ENCODE results near the gene OR9A4.
"Not testable (repeated sequence)": the region's sequence is repeated elsewhere in the genome, so short reads cannot be mapped to it uniquely, and the experiment has no call there.

OR9A4 gene, protein sequence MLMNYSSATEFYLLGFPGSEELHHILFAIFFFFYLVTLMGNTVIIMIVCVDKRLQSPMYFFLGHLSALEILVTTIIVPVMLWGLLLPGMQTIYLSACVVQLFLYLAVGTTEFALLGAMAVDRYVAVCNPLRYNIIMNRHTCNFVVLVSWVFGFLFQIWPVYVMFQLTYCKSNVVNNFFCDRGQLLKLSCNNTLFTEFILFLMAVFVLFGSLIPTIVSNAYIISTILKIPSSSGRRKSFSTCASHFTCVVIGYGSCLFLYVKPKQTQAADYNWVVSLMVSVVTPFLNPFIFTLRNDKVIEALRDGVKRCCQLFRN

DNA sequence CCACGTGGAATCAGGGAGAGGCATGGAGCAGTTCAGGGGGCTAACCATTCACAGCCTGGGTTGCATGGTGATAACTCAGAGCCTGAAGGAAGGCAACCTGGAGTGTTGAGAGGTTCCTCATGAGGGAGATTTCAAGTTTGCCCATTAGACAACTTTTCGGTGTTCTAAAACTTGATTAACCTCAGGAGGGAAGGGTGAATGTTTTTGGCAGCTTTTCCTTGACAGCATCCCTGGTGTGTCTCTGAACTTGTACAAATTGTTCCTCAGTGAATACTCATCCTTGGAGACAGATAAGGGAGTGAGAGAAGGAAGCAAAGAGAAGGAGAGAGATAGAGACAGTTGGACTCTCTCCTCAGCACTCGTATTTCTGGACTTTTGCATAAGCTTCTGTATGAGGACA lies at the start of gene OR9A4:
TSS of gene OR9A4 (plus strand) at position 301 of the 400 bp plus-strand sequence. CDS start 2,477 bp downstream, outside the sequence.
- DNase-seq, result no peak

DNA sequence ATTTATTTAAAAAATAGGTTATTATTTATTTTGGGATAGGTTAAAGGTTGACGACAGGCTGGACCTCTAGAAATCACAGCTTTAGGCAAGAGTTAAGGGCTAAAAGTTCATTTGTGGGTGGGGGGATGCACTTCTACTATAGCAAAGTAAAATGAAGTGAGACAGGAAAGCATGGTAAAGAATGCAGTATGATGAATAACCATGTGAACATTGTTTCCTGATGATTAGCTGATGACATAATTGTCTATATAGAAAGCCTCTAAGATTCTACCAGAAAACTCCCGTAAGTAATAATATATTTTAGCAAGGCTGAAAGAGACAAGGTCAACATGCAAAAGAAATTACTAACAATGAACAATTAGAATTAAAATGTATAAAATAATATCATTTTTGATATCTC lies 49.2 kb upstream of the OR9A4 start:
- no peak for DNase-seq

DNA sequence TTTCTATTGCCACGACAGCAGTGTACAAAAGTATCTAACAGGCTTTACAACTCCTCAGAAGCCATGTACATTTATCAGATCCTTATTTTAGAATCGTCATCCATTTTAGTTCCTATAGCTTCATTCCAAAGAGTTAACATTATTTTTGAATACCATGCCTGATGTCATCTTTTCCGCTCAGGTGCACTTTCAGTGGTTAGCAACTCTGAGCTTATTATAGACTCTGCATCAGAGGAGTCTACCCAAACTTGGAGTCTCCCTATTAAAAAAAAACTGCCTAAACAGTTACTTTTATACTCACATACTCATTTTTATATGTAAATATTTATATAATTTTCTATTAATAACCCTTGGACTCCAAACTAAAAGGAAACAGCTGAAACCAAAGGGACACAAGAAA lies 43.3 kb upstream of the OR9A4 start:
- no peak for DNase-seq

DNA sequence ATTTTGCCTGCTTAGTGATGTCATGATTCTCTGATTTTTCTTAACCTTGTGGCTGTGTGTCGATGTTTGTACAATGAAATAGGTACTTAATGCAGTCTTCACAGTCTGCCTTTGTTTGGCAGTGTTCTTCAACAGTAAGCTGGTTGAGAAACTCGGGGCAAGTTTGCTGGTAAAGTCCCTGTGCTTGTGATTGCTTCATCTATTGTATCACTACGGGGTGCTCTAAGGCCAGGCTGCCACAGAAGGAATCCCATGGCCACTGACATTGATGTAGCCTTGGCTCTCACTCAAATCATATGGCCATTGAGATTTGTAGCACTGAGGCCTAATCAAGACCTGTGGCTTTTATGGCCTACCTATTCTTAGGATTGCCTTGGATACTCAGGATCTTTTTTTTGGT lies 41.4 kb upstream of the OR9A4 start:
- DNase-seq, result no peak

DNA sequence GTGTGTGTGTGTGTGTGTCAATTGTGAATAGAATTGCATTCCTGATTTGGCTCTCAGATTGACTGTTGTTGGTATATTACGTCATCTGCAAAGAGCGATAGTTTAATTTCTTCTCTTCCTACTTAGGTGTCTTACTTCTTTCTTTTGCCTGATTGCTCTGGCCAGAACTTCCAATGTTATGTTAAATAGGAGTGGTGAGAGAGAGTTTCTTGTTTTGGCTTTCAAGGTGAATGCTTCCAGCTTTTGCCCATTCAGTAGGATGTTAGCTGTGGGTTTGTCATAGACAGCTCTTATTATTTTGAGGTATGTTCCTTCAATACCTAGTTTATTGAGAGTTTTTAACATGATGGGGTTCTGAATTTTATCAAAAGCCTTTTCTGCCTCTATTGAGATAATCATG lies 40.7 kb upstream of the OR9A4 start:
- no peak for DNase-seq

DNA sequence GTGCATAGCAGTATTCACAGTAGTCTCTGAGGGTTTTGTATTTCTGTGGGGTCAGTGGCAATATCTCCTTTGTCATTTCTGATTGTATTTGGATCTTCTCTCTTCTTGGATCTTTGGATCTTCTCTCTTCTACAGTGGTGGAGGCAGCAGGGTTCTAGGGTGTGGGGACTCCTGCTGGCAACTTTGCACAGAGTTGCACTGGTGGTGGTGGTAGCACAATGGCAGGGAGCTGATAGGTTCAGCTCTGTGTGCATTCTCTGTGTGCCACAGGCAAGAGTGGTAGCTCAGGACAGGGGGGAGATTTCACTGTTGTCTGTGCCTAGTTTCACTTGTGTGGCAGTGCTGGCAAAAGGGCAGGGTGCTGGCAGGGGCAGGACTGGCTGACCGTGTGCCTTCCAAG lies 39.8 kb upstream of the OR9A4 start:
- no peak for DNase-seq

DNA sequence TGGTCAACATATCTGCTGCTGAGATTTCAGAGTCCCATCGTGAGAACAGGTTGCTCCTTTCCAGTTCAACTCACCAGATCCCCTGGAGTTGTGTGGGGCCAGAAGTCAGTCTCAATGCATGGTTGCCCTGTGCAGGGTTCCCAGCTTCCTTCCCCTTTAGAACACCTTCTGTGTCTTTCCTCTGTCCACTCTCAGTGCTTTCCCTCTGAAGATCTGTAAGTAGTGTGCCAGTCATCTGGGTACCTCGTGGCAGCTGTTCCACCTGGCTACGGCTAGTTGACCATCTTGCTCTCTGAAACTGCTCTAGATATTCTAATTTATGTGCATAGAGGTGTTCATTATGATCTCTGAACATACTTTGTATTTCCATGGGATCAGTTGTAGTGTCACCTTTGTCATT lies 38.8 kb upstream of the OR9A4 start:
- DNase-seq, result no peak

DNA sequence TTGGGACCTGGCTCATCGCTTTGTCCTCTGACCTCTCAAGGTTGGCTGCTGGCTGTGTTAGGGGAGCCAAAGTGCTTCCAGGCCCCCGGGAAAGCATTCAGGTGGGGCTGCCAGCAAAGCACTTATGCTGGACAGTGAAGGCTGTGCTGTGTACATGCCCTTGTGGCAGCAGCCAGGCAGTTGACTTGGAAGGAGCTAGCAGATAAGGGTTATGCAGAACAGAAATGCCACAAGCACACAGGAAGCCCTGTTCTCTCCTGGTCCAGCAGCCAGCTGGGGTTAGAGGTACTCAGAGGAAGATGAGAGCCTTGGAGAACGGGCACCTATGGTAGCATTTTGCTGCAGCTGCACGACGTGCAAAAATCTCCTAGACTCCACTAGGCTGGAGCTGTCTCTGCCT lies 35.2 kb upstream of the OR9A4 start:
- no peak for DNase-seq

DNA sequence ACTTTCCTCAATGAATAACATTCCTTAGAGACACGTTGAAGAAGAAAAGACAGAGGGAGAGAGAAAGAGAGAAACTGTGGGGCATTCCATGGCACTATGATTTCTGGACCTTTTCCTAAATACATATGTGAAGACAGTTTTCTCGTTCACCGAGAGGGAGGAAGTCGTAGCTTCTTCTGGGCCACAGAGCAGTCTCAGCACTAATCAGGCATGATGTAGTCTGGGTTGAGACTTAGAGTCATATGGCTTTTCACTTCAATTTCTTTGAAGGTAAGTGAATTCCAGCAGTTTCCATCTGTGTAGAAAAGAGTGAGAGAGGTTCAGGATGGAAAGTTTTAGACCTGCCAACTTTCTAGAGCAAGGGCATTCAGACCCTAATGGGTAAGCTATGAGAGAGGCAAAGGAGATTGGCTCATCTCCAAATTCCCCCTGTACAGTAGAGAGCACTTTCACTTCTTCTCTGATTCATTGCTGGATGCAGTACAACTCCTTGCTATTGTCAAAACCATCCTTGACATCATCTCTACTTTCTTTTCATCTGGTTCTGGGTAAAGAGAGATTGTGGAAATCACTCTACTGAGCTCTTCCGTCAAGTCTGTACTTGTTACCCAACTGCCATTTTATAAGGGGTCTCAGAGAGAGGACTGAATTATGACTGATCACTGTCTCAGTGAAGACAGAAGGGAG lies 31.5 kb upstream of the OR9A4 start:
- DNase-seq, result no peak

DNA sequence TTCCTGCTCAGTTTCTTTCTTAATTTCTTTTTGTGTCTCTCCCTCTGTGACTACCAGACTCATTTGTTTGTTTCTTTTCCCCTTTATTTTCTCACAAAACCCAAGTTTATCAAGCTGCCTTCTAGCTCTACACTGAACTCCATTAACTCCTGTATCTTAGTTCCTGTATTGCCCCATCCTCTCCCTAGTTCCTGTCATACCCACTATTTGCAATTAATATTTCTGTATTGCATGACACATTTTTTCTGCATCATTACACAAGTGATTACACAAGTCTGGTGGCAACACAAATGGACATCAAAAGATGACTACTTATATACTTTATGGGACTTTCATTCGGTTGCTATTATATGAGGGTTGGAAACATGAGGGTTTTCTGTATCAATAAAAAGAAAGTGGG lies 26.9 kb upstream of the OR9A4 start:
- no peak for DNase-seq

DNA sequence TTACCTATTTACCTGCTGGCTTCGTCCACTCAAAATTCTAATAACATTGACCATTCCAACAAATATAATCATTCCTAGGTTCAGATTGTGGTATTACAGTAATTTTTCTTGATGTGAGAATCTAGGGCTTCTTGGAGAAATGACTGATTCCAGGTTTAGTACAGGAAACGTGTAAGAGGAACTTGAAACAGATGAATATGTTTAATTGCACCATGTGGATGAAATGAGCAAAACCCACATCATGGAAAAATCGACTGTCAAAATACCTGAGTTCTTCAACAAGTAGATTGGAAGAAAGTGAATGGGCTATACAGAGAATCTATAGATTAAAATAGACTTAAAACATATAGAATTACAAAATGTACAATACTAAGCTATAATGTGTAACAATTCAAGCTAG lies 24.9 kb upstream of the OR9A4 start:
- DNase-seq, result no peak

DNA sequence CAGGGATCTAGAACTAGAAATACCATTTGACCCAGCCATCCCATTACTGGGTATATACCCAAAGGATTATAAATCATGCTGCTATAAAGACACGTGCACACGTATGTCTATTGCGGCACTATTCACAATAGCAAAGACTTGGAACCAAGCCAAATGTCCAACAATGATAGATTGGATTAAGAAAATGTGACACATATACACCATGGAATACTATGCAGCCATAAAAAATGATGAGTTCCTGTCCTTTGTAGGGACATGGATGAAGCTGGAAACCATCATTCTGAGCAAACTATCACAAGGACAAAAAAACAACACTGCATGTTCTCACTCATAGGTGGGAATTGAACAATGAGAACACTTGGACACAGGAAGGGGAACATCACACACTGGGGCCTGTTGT lies 16.8 kb upstream of the OR9A4 start:
- not testable (repeated sequence) for DNase-seq

DNA sequence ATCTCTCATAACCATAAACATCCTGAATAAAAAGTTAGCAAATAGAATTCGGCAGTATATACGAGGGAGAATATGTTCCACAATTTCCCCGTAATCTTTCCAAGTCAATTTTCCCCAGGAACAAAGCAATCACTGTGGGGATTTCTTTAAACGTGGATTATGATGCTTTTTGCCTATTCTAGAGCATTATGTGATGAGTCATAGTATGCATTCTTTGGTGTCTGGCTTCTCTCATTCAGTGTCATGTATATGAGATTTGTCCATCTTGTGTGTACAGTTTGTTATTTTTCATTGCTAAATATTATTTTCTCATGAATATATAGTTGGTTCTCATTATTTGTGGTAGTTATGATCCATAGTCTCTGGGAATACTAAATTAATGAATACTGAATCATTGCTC lies 9.9 kb upstream of the OR9A4 start:
- no peak for DNase-seq

DNA sequence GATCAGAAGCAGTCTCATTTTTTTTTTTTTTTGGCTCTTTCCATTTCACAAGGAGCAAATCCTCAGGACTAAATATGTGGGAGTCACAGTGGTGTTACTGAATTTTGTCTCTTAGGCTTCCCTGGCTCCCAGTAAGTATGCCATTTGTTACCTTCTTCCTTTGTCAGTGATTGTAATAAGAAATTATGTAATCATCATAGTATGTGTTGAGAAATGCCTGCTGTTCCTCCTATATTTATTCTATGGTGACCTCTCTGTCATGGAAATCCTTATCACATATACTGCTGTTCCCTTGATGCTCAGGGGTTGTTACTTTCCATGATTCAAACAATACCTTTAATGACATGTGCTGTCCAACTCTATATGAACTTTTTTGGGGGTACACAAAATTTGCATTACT lies 4.8 kb upstream of the OR9A4 start:
- no peak for DNase-seq

DNA sequence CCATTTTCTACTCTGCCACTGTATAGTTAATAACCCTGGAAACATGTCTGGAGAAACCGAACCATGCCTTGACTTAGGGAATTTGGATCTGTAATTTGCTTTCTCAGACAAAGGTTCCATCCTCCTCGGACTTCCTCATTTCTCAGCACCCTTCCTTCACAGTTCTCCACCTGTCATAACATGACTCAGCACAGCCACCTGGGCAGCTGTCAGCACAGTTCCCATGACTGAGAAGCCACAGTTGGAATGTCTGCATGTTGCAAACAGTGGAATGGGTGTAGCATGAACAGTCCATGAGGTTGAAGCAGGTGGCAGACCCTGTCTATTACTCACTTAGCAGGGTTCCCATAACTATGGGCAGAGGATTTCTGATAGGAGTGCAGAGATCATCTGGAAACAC lies 634 bp upstream of the OR9A4 start:
- no peak for DNase-seq

DNA sequence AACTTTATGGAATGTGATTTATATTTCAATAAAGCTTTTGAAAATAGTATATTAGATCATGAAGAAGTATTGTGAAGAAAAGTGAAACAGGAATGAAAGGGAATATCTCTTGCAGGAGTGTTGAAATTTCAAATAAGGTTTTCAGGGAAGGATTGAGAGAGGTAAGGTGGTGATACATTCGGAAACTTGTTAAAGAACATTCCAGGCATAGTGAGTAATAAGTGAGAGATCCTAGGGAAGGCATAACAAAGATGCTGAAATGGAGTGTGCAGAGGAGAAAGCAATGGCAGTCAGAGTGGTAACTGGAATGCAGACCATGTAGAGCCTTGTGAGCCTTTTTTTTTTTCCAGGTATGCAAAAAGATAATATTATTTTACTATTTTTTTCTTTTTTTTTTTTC lies 4.1 kb downstream of the OR9A4 start:
- no peak for DNase-seq

DNA sequence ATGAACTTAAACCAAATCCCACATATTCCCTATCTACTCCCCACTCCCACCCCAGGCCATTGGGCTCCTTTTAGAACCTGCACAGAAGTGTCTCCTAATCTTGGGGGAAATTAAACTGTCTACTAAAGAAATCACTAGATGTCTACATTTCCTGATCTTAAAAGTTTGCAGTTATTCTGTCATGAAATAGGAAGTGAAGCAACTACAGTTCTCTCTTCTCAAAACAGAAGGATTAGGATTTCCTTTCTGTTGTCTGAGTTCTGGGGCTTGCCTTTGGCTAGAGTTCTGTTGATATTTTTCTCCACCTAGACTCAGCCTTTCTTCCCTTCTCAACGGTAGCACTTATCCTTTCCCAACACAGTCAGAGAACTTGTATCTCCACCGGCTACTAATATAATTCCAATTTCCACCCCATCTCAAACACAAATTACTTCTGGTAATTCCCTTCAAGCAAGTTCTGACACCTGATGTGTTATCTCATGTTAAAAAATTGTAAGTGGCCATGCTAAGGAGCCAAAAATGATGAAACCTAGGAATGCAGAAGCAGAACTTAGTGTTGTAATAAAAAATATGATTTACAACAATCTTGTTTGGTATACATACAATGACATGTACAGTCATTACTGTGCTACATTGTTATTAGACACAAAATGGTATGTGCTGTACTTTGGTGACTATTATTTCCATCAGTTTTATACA lies 12.1 kb downstream of the OR9A4 start:
- no peak for DNase-seq

DNA sequence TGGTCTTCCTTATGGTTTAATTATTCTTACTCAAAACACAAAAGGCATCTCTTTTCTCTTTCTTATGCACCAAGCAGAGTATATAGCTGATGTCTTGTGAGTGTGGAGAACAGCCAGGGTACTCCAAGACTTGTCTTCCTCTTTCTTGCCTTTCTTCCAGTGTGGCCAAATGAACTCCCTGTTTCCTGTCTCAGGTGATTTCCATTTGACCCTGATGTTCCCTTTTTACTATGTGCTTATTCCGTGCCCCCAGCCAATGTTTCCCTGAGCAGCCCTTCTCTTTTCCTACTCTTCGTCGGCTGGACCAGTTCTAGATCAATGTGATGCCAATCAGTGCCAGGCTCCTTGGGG lies 12.6 kb downstream of the OR9A4 start:
- DNase-seq, result no peak

DNA sequence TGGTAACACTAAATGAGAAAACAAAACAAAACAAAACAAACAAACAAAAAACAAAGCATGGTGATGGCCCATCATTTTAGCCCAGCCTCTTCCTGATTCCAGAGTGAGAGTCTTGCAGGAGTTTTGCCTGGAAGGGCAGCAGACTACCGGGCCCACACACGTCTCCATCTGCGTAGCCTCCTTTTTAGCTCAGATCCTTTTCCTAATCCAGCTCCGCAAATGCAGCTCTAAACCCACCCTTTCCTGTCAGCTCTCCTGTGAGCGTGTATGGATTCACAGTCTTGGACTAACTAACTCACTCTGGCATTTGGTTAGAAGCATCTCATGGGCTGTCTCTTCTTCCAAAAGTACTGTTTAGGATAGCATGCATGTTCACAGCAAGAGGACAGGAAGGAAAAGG lies 14.0 kb downstream of the OR9A4 start:
- no peak for DNase-seq

DNA sequence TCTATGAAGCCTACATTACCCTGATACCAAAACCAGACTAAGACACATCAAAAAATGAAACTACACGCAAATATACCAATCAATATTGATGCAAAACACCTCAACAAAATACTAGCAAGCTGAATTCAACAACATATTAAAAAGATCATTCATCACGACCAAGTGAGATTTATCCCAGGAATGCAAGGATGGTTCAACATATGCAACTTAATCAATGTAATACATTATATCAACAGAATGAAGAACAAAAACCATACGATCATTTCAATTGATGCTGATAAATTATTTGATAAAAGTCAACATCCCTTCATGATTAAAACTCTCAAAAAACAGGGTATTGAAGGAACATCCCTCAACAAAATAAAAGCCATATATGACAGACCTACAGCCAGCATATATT lies 24.9 kb downstream of the OR9A4 start:
- DNase-seq, result no peak

DNA sequence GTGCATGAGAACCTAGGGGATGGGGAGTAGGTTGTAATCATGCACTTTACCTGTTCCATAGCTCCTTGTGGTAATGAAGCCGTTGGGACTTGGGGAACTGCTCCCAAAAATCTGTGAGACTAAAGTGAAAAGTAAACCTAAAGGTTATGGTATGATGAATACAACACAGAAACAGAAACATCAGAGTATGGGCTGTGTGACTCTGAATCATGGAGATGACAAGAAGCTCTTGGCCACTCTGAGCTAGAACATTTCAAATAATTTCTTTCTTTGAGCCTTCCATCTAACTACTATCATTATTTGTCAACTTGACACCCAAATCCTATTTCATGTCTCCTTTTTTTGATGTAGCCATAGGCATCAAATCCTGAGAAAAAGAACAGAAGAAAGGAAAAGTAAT lies 27.6 kb downstream of the OR9A4 start:
- DNase-seq, result no peak

DNA sequence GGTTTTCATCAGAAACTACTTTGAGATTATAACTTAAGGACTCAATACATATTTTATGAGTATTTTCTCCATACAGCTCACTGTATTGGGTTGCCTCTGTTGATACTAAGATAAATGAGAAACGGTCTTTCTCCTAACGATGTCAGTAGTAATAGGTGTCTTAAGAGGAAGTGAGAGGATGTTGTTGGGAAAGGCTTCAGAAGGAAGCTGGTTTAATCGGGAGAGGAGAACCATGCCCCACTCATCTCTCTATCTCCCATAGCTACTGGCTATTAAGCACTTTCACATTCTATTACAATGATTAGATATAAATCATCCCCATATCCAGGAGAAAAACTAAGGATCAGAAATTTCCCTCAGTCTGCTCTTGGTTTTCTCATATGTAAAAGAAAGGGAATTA lies 28.6 kb downstream of the OR9A4 start:
- DNase-seq, result no peak

DNA sequence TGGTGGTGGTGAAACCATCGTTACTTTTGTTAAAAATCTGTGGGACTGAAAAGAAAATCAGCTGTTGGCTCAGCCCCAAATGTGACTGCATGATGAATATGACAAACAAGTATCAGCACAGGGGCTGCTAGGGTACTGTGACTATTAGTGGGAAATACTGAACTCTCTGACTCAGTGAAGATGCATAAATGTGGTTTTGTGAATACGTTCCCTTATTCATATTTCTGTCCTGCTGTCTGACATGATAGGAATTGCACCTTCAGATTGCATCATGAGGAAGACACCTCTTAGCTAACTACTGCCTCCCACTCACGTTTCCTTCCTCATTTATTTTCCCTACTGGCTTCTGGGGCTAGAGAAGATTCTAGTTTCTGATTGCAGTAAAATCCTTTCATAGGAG lies 29.2 kb downstream of the OR9A4 start:
- DNase-seq, result no peak

DNA sequence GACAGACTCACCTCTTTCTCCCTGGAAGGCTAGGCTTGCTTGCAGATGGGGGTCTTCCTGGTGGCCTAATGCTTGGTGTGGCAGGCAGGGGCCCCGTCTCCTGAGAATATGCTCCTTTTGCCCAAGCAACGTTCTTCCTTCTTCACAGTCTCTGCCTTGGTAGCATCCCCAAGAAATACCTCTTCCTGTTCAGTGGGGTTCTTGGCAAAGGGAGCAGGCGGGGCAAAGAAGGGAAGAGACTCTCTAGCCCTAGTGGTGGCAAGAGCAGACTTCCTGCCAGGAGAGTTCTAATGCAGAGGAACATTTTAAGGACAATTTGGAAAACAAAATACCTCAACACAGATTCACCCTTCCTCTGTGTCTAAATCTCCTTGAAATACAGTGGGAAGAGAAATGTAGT lies 30.6 kb downstream of the OR9A4 start, which contains the start of gene CLEC5A:
TSS of gene CLEC5A (minus strand) at position 179 of the 400 bp plus-strand sequence. CDS start 682 bp downstream, outside the sequence.
- DNase-seq, result no peak

Data from NCI-H446 treated with DMSO at 0.1 percent for 48 hours (cell line).